Cardiac muscle cell (in vitro differentiated cells and primary cell): ENCODE results near the gene UTP11. TPM values are rescaled to one million over a fixed set of nuclear protein-coding genes. Genes with fewer than 3 reads are reported as not detected.
A peak's percentile ranks its signal among the peaks of the same experiment; 100 is the strongest.

Experiments
- DNase-seq, 2 donors: peaks; one replicate each; pipeline versions ENCODE4 v3.0.0 to v3.0.0-alpha.2; 2010 to 2017; ENCODE audit warnings: low read depth in 1 of 2, low spot score in 1 of 2
- H3K27ac ChIP-seq: fragments of 200-600 bp; sonication (generic); 2 replicates; pipeline ENCODE4 v1.5.1; 2016
- H3K27me3 ChIP-seq: fragments of 200-600 bp; sonication (generic); 2 replicates; pipeline ENCODE4 v1.6.0; 2016; ENCODE audit warnings: control low read depth
- H3K36me3 ChIP-seq: fragments of 200-600 bp; sonication (generic); 2 replicates; pipeline ENCODE4 v1.5.1; 2016; ENCODE audit warnings: control low read depth
- H3K4me1 ChIP-seq: fragments of 200-600 bp; sonication (generic); 2 replicates; pipeline ENCODE4 v1.8.1; 2017; ENCODE audit warnings: low read depth, mild to moderate bottlenecking, mixed run types
- H3K4me3 ChIP-seq: fragments of 200-600 bp; sonication (generic); 2 replicates; pipeline ENCODE4 v1.5.1; 2016; ENCODE audit warnings: mild to moderate bottlenecking
- H3K9me3 ChIP-seq: fragments of 200-600 bp; sonication (generic); 2 replicates; pipeline ENCODE4 v1.5.1; 2017; ENCODE audit warnings: low read depth, mild to moderate bottlenecking, control low read depth
- CTCF ChIP-seq: IDR thresholded peaks from 2 replicates; pipeline ENCODE4 v1.5.1; 2012; ENCODE audit warnings: low read depth, mild to moderate bottlenecking, low read length
- polyA plus RNA-seq: library from polyadenylated mRNA; unstranded; fragments of >200 nt; fragmentation: Nextera tagmentation; extraction: Ambion mirVana; gene quantifications from 2 replicates; pipeline ENCODE4 v1.2.1, GENCODE V29; 2016
- total RNA-seq: library from RNA; depleted of rRNA; stranded (reverse); fragments of >200 nt; gene quantifications from 2 replicates; pipeline ENCODE4 v1.2.3, GENCODE V29; 2016

Gene UTP11
- total and polyA plus RNA-seq, 2 experiments from 2014 or later: 57.0 to 57.7 TPM

- no peaks in the 10 kb centered on the region for H3K27me3 ChIP-seq
- TF ChIP-seq CTCF: no peak
- peaks cover 29% of the 10 kb centered on the region for H3K36me3 ChIP-seq
- no peak overlapping the region for H3K27ac ChIP-seq
- H3K4me3 ChIP-seq: no peak overlapping the region
- DNase-seq: no peak
- H3K9me3 ChIP-seq: no peaks in the 10 kb centered on the region
- H3K4me1 ChIP-seq: peaks cover 28% of the 10 kb centered on the region
These were observed 14.9 kb downstream of the UTP11 start for GRCh38 chr1:38027201-38028104.

- no peak for TF ChIP-seq CTCF
These were observed 15.6 kb downstream of the UTP11 start for GRCh38 chr1:38028105-38028591.

GRCh38 chr1:38028671-38029070, 16.1 kb downstream of the UTP11 start:
- no peak for DNase-seq
- TF ChIP-seq CTCF: no peak
- H3K27ac ChIP-seq: peak overlapping the region; percentile 74
- H3K4me1 ChIP-seq: peaks cover 28% of the 10 kb centered on the region
- no peaks in the 10 kb centered on the region for H3K9me3 ChIP-seq
- H3K4me3 ChIP-seq: no peak overlapping the region
- no peaks in the 10 kb centered on the region for H3K27me3 ChIP-seq
- H3K36me3 ChIP-seq: peaks cover 18% of the 10 kb centered on the region

More at GRCh38 chr1:38028105-38028591, 15.6 kb downstream of the UTP11 start:
- no peak overlapping the region for H3K27ac ChIP-seq
- no peak overlapping the region for H3K4me3 ChIP-seq
- no peaks in the 10 kb centered on the region for H3K9me3 ChIP-seq
- H3K4me1 ChIP-seq: peaks cover 28% of the 10 kb centered on the region
- H3K27me3 ChIP-seq: no peaks in the 10 kb centered on the region
- no peak for DNase-seq
- peaks cover 22% of the 10 kb centered on the region for H3K36me3 ChIP-seq

GRCh38 chr1:38029081-38029681, 16.6 kb downstream of the UTP11 start:
- Histone ChIP-seq H3K4me1 (peaks cover 28% of the 10 kb centered on the region), H3K36me3 (peaks cover 13% of the 10 kb centered on the region), H3K4me3 (no peak overlapping the region), H3K27me3 (no peaks in the 10 kb centered on the region), H3K9me3 (no peaks in the 10 kb centered on the region), H3K27ac (peak overlapping the region; percentile 74)
- peak; percentile 62 to 68 for DNase-seq
- peak; percentile 6 for TF ChIP-seq CTCF

- Histone ChIP-seq H3K4me3 (no peak overlapping the region), H3K27ac (peak overlapping the region; percentile 74), H3K9me3 (no peaks in the 10 kb centered on the region), H3K36me3 (peaks cover 9% of the 10 kb centered on the region), H3K27me3 (no peaks in the 10 kb centered on the region), H3K4me1 (peaks cover 28% of the 10 kb centered on the region)
- DNase-seq: peak; percentile 61 to 75
- TF ChIP-seq CTCF: no peak
These were observed 17.4 kb downstream of the UTP11 start for GRCh38 chr1:38029685-38030511.
